A549 (cell line): ENCODE measurements around the gene KLHDC7B.
A peak's percentile ranks its signal among the peaks of the same experiment; 100 is the strongest.

Experiments used
- POLR2A ChIP-seq: IDR thresholded peaks from 2 replicates; pipeline ENCODE4 v1.6.1; 2012; ENCODE audit warnings: mild to moderate bottlenecking, low read length
- RFX5 ChIP-seq: fragments of 450-650 bp; IDR thresholded peaks from 2 replicates; pipeline ENCODE4 v1.7.1; 2014; ENCODE audit warnings: antibody characterized with exemption, mild to moderate bottlenecking, moderate library complexity
- TF ChIP-seq, protein P1 (sequence below): fragments of >200 bp; sonication (Bioruptor Twin); formaldehyde crosslinking; IDR thresholded peaks from 3 replicates; pipeline ENCODE4 v1.5.1; 2016

DNA sequence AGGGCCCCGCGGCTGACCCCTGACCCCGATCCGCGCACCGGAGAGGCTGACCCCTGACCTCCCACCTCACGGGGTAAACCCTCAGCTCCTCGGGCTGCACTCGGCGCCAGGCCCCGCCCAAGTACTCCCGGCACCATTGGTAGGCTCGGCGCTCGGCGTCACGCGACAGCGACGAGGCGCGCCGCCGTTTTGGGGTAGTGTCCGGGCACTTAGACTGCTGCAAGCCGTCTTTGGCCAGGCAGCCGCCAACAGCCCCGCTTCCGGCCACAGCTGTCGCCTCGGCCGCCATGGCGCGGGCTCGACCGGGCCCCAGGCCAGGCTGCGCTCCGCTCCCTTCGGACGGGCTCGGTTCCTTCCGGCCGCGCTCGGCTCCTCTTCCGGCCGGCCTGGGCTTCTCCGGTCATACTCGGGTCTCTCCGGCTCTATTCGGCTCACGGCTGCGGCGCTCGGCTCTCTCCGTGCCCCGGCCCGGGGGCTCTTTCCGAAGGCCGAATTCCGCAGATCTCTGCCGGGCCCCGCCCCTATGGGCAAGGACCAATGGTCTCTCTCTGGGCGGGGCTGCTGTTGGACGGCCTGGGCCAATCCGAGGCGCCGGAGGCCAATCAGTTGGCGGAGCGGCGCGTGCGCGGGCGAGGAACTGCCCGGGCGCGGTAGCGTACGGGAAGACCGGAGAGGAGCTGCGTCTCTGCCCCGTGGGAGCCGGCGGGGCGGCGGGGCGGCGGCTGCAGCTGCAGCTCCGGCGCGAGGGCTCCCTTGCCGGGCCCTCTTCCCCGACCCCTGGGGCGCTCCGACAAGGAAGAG is 37.0 kb downstream of the KLHDC7B start, which contains the start of gene CHKB:
- TF ChIP-seq, protein P1, sequence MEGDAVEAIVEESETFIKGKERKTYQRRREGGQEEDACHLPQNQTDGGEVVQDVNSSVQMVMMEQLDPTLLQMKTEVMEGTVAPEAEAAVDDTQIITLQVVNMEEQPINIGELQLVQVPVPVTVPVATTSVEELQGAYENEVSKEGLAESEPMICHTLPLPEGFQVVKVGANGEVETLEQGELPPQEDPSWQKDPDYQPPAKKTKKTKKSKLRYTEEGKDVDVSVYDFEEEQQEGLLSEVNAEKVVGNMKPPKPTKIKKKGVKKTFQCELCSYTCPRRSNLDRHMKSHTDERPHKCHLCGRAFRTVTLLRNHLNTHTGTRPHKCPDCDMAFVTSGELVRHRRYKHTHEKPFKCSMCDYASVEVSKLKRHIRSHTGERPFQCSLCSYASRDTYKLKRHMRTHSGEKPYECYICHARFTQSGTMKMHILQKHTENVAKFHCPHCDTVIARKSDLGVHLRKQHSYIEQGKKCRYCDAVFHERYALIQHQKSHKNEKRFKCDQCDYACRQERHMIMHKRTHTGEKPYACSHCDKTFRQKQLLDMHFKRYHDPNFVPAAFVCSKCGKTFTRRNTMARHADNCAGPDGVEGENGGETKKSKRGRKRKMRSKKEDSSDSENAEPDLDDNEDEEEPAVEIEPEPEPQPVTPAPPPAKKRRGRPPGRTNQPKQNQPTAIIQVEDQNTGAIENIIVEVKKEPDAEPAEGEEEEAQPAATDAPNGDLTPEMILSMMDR = no peak
- TF ChIP-seq RFX5 (no peak), POLR2A (peak; percentile 56)
